NCI-H460 (cell line): Measurements from ENCODE around the gene CABP2. TPM values are rescaled to one million over a fixed set of nuclear protein-coding genes. Genes with fewer than 3 reads are reported as not detected.
"Not testable (repeated sequence)": the region's sequence is repeated elsewhere in the genome, so short reads cannot be mapped to it uniquely, and the experiment has no call there.

Experiments
- DNase-seq: peaks from one replicate; pipeline ENCODE4 v3.0.0-alpha.2; 2016; ENCODE audit warnings: low read depth; ENCODE audit errors: extremely low read depth
- total RNA-seq: library from RNA; depleted of rRNA; stranded (reverse); fragments of >200 nt; shearing (Covaris generic); gene quantifications from 2 replicates; pipeline ENCODE4 v1.2.3, GENCODE V29; 2014

The CABP2 gene
- total RNA-seq, 1 experiment from 2014 or later = not detected

GRCh38 chr11:67497656-67498291 lies 25.5 kb downstream of the CABP2 start:
- DNase-seq = no peak

GRCh38 chr11:67496113-67496512 lies 27.1 kb downstream of the CABP2 start:
- no peak for DNase-seq

DNA sequence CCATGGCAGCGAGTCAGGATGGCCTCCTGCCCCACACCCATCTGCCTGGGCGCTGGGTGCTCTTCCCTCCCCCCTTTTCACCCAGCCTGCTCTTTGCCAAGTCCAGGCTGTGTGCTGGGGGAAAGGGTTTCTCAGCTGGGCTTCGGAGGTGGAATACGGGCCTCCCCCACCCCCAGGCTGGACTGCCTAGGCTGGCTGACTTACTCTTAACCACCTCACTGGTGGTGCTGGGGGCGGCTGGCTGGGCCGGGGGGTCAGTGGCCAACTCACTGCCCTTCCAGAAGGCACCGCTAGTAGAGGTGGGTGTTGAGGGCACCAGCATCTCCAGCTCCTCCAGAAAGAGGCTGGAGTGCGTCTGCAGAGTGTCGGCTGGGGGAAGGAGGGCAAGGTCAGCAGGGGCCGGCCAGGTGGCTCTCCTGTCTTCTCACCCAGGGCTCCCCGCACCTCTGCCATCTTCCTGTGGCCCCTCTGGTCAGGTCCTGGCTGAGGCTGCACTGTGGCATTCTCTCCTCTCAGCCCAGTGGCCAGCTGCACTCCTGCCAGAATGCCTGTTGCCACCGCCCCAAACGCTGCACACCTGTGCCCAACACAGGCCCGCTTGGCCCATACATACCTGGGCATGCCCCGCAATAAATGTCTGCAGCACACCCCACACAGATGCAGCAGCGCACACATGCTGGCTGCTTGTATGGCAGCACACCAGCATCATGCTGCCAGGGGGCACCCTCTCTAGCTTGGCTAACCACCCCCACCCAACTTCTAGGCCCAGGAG lies 27.8 kb downstream of the CABP2 start:
- no peak for DNase-seq

DNA sequence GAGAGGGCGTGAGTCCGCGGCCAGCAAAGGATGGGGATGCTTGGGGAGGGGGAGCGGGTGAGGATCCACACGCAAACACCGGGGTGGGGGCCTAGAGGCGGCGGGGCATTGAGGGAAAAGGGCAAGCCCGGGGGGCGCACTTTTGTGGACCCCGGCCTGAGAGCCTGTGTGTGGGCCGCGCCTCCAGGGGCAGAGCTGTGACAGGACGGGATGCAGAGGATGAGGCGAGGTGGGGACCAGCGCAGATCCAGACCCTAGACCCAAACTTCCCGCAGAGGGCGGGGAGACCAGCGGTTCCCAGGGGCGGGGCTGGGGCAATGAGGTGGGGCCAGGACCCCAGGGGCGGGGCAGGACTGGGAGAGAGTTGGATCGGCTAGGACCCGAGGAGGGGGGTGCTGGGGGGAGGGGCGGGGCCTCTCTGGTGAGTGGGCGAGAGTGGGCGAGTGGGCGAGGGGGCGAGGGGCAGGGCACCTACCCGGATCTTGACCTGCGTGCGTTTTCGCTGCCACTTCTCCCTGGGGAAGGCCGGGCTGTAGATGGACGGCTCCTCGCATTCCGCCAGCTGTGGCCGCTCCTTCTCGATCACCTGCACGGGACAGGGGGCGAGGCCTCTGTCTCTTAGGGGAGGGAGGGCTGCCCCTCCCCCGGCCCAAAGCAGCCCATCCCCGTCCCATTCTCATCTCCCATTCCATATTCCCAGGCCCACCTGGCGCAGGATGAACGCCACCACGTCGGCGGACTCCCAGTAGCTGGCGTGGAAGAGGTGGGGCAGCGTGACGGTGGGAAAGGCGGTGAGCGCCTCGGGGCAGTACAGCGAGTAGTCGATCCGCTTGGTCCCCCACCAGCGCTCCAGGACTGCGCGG lies 28.6 kb downstream of the CABP2 start:
- no peak for DNase-seq

DNA sequence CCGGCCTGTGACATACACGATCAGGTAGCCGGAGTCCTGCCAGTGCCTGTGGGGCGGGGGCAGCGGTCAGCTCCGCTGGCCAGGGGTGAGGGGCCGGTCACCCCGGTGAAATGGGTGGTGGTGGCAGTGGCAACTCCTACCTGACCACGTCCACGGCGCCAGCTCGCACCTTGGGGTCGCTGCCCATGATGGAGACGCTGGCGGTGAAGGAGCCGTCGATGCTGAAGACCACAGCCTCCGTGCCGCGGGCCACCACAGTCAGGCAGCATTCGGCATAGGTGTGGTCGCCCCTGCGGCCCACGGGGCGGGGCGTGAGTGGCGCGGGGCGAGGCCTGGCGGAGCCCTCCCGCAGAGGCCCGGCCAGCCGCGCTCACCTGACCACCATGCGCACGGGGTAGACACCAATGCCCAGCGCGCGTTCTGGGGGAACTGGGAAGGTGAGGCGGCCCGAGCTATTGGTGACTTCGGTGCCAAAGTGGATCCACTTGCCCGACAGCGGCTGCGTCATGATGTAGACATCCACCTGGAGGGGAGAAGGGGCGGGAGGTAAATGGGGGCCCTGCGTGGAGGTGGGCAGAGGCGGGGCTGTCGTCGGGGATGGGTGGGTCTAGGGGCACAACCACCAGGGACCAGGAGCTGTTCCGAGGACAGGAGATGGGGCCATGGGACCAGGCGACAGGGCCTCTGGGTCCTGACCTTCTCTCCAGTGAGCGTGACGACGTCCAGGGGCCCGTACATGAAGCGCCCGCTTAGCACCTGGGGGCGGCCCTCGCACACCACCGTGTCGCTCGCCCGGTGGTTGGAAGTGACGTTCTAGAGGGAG lies 29.5 kb downstream of the CABP2 start:
- DNase-seq = no peak

GRCh38 chr11:67492801-67493547 lies 30.3 kb downstream of the CABP2 start:
- DNase-seq = no peak

GRCh38 chr11:67492069-67492727 lies 31.0 kb downstream of the CABP2 start:
- no peak for DNase-seq

GRCh38 chr11:67491276-67492068 lies 31.8 kb downstream of the CABP2 start:
- DNase-seq = no peak

GRCh38 chr11:67490727-67491065 lies 32.5 kb downstream of the CABP2 start:
- no peak for DNase-seq

- DNase-seq = no peak
Observed at GRCh38 chr11:67489885-67490726, 33.1 kb downstream of the CABP2 start.

DNA sequence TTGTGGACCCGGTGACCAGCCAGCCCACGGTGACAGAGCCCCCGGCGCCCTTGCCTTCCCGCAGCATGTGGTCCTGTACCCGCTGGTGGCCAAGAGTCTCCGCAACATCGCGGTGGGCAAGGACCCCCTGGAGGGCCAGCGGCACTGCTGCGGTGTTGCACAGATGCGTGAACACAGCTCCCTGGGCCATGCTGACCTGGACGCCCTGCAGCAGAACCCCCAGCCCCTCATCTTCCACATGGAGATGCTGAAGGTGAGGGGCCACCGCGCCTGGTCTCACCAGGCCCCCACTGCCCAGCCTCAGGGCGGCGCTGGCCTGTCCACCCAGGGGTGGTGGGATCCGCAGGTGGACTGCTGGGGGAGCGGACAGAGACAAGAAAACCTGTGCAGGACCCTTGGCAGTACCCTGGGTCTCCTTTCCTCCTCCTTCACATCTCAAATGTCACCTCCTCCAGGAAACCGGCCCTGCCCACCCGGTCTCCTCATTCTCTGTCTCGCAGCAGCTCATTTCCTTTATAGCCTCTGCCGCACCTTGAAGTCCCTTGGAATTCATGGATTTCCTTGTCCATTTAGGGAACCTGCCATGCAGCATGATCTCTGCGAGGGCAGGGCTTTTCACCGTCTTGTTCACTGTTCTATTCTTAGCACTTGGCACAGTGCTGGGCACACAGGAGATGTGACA lies 33.9 kb downstream of the CABP2 start:
- DNase-seq = no peak

DNA sequence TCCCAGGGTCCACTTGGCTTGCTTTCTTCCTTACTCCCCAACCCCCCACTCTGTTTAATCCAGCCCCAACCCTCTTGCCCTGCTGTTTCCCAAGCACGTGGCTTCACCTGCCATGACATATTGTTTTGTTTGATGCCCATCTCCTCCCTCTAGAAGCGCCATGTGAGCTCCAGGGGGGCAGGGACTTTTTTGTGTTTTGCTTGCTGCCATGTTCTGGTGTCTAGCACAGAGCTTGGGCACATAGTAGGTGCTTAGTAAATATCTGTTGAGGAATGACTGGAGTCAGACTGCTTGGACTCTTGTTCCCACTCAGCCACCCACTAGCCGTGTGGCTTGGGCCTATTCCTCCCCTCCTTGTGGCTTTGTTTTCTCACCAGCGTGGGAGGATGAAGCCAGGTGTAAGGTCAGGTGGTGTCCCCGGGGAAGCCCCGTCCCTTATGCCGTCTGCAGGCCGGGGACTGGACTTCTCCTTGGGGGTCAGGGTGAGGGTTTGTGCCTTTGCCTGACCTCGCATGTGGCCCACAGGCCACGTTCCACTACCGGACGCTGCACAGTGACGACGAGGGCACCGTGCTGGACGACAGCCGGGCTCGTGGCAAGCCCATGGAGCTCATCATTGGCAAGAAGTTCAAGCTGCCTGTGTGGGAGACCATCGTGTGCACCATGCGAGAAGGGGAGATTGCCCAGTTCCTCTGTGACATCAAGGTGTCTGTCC lies 36.6 kb downstream of the CABP2 start:
- no peak for DNase-seq

GRCh38 chr11:67485873-67486361 lies 37.3 kb downstream of the CABP2 start:
- not testable (repeated sequence) for DNase-seq

DNA sequence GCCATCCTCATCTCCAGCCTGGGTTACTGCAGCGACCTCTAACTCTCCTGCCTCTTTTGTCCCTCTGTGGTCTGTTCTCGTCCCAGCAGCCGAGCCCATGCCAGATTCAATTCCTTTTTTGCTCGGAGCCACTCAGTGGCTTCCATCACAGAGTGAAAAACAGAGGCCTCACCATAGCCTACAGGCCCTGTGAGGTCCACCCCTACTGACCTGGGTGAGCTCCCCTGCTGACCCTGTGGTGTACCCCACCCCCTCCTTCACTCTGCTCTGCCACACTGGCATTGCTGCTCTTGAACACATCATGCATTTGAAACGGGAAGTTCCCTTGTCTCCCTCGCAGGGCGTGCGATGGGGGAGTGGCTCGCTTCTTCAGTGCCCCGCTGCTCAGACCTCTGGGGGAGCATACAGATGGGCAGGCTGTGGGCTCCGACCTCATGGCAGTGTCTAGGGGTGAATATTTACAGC lies 38.4 kb downstream of the CABP2 start:
- no peak for DNase-seq

DNA sequence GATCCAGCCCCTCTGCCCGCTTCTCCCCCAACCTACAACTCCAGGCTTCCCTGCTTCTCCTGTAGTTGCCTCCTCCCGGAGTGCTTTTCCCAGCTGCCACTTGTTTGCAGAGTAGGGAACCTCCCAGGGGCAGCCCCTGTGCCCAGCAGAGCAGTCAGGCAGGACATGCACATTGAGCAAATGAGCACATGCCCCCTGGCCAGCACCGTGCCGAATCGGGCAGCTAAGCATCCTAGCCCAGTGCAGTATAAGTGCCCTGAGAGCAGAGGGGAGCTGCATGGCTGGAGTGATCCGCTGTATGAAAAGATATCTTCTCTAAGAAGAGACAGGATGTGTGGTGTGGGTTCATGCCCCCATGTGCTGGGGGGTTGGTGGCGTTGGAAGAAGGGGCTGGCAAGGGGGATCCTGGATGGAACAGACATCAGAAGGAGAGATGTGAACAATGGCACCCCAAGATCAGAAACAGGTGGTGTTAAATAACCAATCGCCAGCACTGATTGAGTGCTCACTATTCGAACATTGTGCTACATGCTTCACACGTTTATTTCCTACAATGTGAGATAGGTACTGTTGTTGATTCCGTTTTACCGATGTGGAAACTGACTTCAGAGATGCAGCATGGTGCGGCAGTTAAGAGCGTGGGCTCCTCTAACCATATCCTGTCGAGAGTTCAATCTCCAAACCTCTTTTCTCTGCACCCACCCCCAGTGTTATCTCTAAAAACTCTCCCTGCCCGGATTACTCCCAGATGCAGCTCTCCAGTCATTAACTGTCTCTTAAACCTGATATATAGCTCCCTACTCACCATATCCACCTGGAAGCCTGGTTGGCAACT lies 39.2 kb downstream of the CABP2 start:
- DNase-seq = no peak
